SIG-M5 (cell line): ENCODE data around the gene SBNO2.

Experiments
- DNase-seq: peaks from one replicate; lab custom pipeline; 2025; lab: John Stamatoyannopoulos, UW

Gene SBNO2

DNA sequence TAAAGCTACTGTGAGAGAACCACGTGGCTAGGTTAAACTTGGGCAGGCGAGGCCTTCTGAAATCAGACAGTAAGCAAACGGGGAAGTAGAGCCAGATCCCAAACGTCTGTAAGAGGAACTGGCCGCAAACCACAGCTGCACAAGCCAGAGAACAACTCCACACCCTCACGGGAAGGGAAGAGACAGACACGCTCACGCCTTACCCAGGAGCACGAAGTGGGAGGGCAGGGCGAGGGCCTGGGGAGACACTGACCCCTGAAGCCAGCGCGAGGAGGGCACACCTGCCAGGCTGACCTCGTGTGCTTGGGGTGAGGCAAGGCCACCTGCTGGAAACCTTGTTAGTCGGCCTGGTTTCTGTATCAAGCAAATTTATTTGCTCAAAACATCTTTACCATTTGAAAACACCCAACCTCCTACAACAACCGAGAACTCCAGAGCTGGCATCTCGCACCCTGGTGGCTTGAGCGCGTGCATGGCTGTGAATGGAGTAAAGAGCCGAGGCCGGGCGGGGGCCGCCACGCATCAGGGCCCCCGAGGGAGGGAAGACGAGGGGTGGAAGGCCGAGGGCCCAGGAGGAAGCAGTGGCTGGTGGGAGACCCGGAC lies 86.2 kb downstream of the SBNO2 start:
- peak; percentile 69 for DNase-seq

DNA sequence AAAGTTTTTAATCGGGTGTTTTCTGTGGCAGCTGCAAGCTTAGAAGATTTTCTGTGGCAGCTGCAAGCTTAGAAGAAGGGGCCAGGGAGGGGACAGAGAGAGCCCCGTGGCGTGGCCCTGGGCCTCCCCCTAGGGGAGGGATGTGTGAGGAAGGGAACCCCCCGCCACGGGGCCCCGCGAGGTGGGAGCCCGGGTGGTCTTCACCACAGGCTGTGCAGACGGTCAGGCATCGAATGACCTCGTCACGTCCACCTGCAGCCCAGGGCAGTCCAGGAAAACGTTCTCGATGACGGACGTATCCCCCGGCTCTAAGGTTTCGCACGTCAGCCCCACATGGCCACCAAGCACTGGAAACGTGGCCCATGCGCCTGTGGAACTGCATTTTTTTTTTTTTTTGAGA lies 87.5 kb downstream of the SBNO2 start:
- DNase-seq, result no peak

DNA sequence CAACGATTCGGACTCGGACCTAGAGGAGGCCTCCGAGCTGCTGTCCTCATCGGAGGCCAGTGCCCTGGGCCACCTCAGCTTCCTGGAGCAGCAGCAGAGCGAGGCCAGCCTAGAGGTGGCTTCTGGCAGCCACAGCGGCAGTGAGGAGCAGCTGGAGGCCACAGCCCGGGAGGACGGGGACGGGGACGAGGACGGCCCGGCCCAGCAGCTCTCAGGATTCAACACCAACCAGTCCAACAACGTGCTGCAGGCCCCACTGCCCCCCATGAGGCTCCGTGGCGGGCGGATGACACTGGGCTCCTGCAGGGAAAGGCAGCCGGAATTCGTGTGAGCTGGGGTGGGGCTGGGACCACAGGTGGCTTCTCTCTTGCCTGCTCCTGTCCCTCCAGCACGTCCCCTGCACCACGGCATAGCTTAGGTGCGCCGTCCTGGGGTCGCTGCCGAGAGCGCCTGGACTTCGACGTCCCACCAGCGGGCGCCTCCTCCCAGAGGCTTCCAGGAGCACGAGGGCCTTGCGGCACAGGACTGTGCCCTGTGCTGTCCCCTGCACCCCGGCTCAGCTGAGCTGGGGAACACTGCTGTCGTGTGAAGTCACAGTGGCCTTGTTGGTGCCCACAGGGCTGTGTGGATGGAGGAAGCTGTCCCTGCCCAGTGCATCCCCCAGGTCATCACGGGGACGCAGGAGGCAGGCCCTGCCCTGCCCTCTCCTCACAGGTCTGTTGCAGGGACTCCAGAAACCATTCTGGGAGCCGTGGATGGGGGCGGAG lies 88.2 kb downstream of the SBNO2 start:
- no peak for DNase-seq

DNA sequence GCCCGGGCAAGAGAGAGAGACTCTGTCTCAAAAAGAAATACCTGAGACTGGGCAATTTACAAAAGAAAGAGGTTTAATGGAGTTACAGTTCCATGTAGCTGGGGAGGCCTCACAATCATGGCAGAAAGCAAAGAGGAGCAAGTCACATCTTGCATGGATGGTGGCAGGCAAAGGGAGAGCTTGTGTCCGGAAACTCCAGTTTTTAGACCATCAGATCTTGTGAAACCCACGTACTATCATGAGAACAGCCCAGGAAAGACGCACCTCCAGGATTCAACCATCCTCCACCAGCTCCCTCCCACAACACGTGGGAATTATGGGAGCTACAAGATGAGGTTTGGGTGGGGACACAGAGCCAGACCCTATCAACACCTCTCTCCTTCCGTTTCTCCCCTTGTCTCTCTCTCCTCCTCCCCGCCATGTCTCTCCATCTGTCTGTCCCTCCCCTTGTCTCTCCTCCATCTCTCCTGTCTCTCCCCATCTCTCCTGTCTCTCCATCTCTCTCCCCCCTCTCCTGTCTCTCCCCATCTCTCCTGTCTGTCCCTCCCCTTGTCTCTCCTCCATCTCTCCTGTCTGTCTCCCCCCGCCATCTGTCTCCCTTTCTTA lies 88.9 kb downstream of the SBNO2 start:
- no peak for DNase-seq

DNA sequence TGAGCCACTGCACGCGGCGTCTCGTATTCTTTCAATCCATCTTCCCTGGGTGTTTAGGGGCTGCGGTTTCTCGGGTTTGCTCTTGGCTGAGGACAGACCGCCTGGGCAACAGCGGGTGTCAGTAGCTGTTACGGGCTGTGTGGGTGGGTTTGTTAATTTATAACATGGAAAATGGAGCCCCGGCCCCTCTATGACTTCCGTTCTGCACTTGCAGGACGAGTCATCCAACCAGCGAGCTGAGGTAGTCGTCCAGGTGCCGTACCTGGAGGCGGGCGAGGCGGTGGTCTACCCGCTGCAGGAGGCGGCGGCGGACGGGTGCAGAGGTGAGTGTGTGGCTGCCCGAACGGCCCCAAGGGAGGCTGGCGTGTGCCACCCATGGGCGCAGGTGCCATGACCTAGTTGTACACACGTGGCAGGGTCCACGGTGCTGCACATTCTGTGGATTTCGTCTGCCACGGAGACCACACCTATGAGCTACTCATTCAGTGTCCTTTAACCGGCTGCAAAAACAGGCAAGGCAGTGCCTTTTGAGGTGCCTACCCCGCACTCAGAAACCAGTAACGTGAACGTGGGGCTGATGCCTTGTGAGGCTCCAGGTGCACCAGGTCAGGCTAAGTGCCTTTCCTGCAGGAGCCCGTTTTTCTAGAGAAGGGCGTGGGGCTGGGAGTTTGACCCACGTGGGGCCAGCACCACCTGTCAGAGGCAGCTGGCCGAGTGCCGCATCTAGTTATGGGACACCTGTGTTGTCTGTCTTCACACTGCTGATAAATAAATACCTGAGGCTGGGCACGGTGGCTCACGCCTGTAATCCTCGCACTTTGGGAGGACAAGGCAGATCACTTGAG lies 89.8 kb downstream of the SBNO2 start:
- DNase-seq, result no peak

DNA sequence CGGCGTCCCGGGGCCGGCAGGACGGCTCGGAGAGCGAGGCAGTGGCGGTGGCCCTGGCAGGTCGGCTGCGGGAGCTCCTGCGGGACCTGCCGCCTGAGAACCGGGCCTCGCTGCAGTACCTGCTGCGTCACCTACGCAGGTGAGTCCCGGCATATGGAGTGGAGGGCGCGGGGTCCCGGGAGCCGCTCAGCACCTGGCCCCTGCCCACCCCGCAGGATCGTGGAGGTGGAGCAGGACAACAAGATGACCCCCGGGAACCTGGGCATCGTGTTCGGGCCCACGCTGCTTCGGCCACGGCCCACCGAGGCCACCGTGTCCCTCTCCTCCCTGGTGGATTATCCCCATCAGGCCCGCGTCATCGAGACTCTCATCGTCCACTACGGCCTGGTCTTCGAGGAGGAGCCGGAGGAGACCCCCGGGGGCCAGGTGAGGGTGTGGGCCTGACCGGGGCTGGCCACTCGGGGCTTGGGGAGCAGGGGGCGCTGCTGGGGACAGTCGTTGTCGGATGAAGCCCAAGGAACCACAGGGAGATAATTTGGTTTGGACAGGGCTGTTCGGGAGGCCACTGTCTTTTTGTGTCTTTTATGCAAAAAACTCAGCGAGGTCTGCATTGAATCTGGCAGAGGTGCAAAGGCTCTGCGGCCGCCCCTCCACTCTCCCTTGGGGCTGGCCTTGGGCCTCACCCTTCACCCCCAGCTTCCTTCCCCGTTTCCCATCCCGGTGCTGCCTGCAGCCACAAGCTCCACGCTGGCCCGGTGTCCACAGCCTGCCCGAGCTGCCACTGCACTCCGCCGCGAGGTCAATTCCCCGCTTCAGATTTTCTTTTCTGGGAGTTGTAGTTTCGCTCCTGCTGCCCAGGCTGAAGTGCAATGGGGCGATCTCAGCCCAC lies 90.9 kb downstream of the SBNO2 start:
- no peak for DNase-seq

DNA sequence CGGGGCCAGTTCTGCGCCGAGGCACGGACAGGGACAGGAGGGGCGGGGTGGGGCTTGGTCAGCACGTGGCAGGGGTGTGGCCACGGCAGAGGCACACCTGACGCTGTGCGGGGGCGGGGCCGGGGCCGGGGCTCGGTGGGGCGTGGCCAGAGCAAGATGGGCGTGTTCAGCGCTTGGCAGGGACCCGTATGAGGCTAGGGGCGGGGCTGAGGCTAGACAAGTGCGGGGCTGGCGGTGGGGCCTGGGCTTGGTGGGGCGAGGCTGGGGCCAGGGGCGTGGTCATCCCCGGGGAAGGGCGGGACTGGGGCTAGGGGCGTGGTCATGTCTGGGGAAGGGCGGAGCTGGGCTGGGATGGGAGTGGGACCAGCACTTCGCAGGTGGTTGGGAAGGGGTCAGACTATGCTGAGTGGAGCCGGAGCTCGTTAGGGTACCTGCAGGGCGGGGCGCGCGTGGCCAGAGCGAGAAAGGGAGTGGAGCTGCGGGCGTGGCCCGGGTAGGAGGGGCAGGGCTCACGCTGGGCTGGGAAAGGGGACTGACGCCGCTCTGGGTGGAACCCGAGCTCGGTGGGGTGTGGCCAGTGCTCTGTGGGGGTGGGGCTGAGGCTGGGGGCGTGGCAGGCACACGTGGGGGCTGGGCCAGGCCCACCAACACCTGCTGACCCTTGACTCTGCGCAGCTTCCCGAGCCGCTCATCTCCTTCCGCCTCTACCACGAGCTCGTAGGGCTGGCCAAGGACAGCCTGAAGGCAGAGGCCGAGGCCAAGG lies 91.7 kb downstream of the SBNO2 start:
- no peak for DNase-seq

DNA sequence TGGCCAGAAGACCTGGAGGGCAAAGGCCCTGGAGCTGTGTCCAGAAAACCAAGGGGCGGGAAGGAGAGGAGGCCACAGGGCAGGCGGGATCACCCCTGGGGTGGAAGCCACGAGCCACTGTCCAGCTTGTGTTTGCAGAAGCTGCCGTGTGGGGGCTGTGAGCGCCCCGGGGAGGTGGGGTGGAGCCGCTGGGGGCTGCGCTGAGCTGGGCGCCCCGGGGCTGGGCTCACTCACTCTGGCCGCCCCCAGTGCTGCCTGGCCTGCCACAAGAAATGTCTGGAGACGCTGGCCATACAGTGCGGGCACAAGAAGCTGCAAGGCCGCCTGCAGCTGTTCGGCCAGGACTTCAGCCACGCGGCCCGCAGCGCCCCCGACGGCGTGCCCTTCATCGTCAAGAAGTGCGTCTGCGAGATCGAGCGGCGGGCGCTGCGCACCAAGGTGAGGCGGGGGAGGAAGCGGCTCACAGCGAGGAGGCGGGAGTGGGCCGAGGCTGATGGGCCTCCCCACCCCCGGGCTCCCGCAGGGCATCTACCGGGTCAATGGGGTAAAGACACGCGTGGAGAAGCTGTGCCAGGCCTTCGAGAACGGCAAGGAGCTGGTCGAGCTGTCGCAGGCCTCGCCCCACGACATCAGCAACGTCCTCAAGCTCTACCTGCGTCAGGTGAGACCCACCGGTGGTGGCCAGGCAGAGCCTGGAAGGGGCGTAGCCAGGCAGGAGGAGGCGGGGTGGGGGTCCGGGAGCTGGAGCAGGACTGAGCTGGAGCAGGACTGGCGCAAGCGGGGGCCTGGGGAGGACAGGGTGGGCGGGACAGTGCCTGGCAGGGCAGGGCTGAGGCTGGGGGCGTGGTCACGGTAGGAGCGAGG lies 92.5 kb downstream of the SBNO2 start:
- DNase-seq, result no peak

DNA sequence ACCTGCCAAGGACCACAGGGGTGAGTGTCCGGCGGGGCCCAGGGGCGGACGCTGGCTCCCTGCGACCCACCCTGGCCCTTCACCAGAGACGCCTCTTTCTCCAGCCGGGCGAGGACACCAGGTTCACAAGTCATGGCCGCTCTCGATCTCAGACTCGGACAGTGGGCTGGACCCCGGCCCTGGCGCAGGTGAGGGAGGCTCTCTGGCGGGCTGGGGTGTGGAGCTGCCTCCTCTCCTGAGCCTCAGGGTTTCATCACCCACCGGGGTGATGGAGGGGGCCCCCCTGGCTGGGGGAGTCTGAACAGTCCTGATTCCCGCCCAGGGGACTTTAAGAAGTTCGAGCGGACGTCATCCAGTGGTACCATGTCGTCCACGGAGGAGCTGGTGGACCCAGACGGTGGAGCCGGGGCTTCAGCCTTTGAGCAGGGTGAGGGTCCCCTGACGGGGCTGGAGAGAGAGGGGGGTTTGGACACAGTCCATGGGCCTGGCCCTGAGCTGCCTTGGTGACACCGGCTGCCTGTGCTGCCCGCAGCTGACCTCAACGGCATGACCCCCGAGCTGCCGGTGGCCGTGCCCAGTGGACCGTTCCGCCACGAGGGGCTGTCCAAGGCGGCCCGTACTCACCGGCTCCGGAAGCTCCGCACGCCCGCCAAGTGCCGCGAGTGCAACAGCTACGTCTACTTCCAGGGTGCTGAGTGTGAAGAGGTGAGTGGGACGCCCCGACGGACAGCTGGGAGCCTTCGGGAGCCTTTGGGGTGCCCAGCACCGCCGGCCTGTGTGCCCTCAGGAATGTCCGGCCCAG lies 93.5 kb downstream of the SBNO2 start:
- no peak for DNase-seq

DNA sequence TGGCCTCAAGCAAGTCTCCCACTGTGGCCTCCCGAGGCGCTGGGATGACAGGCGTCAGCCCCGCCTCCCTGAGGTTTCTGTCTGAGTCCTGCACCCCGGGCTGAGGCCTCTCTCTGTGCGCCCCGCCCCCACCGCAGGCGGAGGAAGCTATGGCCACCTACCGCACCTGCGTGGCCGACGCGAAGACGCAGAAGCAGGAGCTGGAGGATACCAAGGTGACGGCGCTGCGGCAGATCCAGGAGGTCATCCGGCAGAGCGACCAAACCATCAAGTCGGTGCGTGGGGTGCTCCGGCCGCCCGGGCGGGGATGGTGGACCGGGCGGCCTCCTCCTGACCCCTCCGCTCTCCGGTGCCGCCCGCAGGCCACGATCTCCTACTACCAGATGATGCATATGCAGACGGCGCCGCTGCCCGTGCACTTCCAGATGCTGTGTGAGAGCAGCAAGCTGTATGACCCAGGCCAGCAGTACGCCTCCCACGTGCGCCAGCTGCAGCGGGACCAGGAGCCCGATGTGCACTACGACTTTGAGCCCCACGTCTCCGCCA lies 94.4 kb downstream of the SBNO2 start:
- DNase-seq, result no peak

DNA sequence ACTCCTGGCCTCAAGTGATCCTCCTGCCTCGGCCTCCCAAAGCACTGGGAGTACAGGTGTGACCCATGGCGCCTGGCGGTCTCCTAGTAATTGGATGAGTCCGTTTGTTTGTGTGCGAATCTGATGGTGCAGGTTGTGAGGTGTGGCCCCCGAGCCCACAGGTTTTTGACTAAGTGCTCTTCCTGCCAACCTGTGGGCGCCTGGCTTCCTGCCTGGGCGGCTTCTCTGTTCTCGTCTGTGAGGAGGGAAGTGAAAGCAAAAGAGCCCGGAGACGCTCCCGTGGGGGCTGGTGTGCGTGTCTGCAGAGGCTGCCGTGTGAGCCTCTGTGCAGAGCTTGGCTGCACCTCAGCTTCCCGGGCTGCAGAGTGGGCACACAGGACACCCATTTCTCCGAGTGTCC lies 97.1 kb downstream of the SBNO2 start:
- DNase-seq, result peak; percentile 50

DNA sequence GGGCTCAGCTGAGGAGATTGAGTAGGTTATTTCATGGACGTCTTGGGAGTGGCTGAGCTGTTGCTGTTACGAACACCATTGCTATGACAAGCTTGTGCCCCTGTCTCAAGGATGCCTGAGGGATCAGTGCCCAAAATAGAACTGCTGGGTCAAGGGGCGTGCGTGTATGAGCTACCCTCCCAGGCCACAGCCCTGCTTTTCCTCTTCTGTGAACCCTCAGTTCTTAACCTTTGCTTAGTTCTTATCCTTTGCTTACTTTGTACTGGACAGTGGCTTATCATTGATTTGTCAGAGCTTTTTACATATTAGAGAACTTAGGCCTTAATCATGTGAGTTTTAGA lies 98.1 kb downstream of the SBNO2 start:
- DNase-seq, result no peak

DNA sequence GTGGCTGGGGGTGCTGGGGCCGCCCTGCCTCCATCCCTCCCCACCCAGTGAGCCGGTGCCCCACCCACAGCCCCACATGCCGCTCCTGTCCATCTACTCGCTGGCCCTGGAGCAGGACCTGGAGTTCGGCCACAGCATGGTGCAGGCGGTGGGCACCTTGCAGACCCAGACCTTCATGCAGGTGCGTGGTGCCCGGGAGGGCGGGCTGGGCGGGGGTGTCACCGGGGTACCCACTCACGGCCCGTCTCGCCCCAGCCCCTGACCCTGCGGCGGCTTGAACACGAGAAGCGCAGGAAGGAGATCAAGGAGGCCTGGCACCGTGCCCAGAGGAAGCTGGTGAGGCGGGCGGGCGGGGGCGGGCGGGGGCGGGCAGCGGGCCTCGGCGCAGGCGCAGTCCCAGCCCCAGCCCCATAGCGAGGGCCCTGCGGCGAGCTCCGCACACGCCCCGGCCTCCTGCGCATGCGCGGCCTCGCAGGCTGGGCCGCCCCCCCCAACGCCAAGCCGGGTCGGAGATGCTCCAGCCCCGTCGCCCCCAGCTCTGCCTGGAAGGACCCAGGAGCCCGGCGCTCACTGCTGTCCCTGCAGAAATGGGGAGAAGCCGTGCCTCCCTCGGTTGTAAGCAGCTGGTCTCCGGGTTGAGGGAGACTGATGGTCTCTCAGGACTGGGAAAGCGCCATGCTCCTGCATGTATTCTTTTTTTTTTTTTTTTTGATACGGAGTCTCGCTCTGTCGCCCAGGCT lies 99.4 kb downstream of the SBNO2 start:
- DNase-seq, result no peak

DNA sequence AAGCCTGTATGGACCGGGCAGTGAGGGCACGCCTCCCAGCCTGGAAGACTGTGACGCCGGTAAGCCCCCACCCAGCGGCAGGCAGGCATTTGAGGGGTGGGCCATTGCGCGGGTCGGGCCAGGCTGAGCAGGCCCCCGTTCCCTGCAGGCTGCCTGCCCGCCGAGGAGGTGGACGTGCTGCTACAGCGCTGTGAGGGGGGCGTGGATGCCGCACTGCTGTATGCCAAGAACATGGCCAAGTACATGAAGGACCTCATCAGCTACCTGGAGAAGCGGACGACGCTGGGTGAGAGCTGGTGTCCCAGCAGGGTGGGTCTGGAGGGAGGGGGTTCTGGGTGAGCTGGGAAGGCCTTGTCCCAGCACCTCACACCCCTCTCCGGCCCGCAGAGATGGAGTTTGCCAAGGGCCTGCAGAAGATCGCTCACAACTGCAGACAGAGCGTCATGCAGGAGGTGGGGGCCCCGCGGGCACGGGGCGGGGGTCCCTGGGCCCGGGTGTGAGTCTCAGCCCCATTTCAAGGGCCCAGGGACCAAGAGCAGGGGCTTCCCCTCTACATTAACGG lies 100.0 kb downstream of the SBNO2 start:
- DNase-seq, result no peak

DNA sequence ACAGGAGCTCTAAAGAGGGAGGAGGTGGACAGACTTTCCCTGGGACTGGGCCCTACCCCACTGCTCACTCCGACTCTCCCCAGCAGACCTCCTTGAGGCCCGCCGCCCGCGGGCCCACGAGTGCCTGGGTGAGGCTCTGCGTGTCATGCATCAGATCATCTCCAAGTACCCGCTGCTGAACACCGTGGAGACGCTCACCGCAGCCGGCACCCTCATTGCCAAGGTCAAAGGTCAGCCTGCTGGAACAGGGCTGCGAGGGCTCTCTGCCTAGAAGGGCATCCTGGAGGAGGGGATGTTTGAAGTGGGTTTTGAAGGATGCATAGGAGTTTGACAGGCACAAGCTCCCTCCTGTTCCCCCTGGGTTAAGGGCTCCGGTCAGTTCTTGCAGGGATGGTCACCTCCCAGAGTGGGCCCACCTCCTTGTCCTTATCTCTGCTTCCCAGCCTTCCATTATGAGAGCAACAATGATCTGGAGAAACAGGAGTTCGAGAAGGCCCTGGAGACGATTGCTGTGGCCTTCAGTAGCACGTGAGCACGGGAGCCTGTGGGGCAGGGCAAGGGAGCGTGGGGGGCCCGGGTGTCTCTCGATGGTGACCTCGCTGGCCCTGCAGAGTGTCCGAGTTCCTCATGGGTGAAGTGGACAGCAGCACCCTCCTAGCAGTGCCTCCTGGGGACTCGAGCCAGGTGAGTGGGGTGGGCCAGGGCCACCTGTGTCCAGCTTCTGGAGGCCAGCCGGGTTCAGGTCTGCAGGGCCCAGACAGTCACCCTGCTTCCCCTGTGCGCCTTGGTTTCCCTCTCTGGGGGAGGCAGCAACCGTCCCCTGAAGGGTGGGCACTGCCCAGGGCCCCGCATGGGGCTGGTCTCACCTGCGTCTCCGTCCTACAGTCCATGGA lies 100.8 kb downstream of the SBNO2 start:
- DNase-seq, result no peak

DNA sequence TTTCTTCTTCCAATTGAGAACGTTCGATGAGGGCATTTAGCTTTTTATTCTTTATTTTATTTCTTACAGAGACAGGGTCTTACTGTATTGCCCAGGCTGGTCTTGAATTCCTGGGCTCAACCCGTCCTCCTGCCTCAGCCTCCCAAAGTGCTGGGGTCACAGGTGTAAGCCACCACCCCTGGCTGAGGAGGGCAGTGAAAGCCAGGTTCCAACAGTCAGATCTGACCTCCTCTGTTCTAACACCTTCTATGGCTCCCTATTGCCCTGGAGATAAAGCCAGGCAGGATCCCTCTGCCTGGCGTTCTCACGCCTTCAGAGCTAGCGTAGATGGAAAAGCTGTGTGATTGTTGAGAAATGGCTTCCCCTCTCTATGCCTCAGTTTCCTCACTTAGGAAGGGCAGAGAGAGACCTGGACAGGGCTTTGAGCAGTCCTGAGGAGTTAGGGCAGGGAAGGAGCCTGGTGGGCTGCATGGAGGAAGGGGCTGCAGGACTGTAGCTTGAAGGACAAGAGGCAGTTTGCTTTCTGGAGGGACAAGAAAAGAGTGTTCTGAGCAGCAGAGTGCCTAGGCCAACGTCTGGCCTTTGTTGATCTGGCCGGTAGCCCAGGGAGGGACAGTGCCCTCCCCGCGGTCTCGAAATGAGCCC lies 101.6 kb downstream of the SBNO2 start:
- DNase-seq, result no peak
